Esophagus squamous epithelium (tissue), 5 donors: ENCODE results near the gene PFKL. TPM values are rescaled to one million over a fixed set of nuclear protein-coding genes. Genes with fewer than 3 reads are reported as not detected.

Experiments
- DNase-seq: peaks from one replicate; lab custom pipeline; 2025; lab: John Stamatoyannopoulos, UW
- H3K27ac ChIP-seq, 4 donors: fragments of 200-600 bp; sonication (generic); one replicate each; pipeline ENCODE4 v1.5.1; 2016 to 2019; ENCODE audit warnings: mild to moderate bottlenecking in 1 of 4
- H3K27me3 ChIP-seq, 4 donors: fragments of 200-600 bp; sonication (generic); 1 replicate in 3 of 4; 2 replicates in 1 of 4; pipeline versions ENCODE4 v1.5.1 to v1.6.0; 2017 to 2021; ENCODE audit warnings: antibody characterized with exemption in 1 of 4
- H3K36me3 ChIP-seq, 3 donors: fragments of 200-600 bp; sonication (generic); one replicate each; pipeline ENCODE4 v1.5.1; 2016 to 2019
- H3K4me1 ChIP-seq, 3 donors: fragments of 200-600 bp; sonication (generic); one replicate each; pipeline ENCODE4 v1.5.1; 2017 to 2019
- H3K4me3 ChIP-seq, 4 donors: fragments of 200-600 bp; sonication (generic); 1 replicate in 3 of 4; 2 replicates in 1 of 4; pipeline ENCODE4 v1.5.1; 2016 to 2019; ENCODE audit warnings: mild to moderate bottlenecking in 2 of 4, moderate library complexity in 1 of 4
- H3K9me3 ChIP-seq, 3 donors: fragments of 200-600 bp; sonication (generic); one replicate each; pipeline ENCODE4 v1.5.1; 2016 to 2019
- CTCF ChIP-seq, 6 experiments: fragments of 450-650 bp in 4 of 6; fragments of 200-600 bp in 2 of 6; sonication (generic) in 2 of 6; IDR thresholded peaks; one replicate each; pipeline ENCODE4 v1.5.1; 2016 to 2019; ENCODE audit warnings: antibody characterized with exemption in 6 of 6, mild to moderate bottlenecking in 4 of 6, moderate library complexity in 4 of 6
- POLR2A ChIP-seq, 4 donors: fragments of 450-650 bp; IDR thresholded peaks; one replicate each; pipeline ENCODE4 v1.6.1; 2017; ENCODE audit warnings: antibody characterized with exemption in 4 of 4, mild to moderate bottlenecking in 4 of 4, moderate library complexity in 3 of 4
- WGBS, 2 donors: methylation state at CpG; one replicate each; pipeline ENCODE4 v1.1.5; 2018; 5-methylcytosine and 5-hydroxymethylcytosine counted together
- intact Hi-C: fragments of 100-400 bp; cut with DNase I; formaldehyde crosslinking; loops from one replicate; pipeline ENCODE4 v1.15.0; 2022
- total RNA-seq, 4 donors: library from RNA; depleted of rRNA; stranded (reverse); fragments of >200 nt; gene quantifications; one replicate each; pipeline ENCODE4 v1.1.0, GENCODE V29; 2016
- donor health status: DM: yes; HTN: yes; CAD: no.

Gene PFKL
- total RNA-seq, 4 donors from 2014 or later: 81.3 to 135 (median 94.6) TPM

- H3K4me3 ChIP-seq: no peak overlapping the region
- no peaks in the 10 kb centered on the region for H3K4me1 ChIP-seq
- no peak overlapping the region for H3K27ac ChIP-seq
- intact Hi-C loops: no loop called here
- H3K9me3 ChIP-seq: no peaks in the 10 kb centered on the region
- WGBS, 2 donors: 87% methylated on average over 9 of the region's 38 CpGs; no CpG with 5 or more reads in 1 of the 2 donors
- no peaks in the 10 kb centered on the region for H3K27me3 ChIP-seq
- H3K36me3 ChIP-seq: peaks cover 25 to 100% (median 58%) of the 10 kb centered on the region in 3 donors
- TF ChIP-seq CTCF (IDR thresholded peaks at IDR 0.05) (no peak), POLR2A (IDR thresholded peaks at IDR 0.05) (no peak)
- DNase-seq: no peak
These were observed 22.9 kb downstream of the PFKL start for GRCh38 chr21:44322621-44323325.

- Histone ChIP-seq H3K27me3 (no peaks in the 10 kb centered on the region), H3K36me3 (peaks cover 25 to 94% (median 55%) of the 10 kb centered on the region in 3 donors), H3K4me3 (no peak overlapping the region), H3K27ac (no peak overlapping the region), H3K9me3 (no peaks in the 10 kb centered on the region), H3K4me1 (no peaks in the 10 kb centered on the region)
- intact Hi-C loops: no loop called here
- TF ChIP-seq POLR2A (IDR thresholded peaks at IDR 0.05) (no peak), CTCF (IDR thresholded peaks at IDR 0.05) (no peak)
- no peak for DNase-seq
- 60 to 100% methylated on average over 1 to 3 of the region's 20 CpGs for WGBS, 2 donors
These were observed 23.7 kb downstream of the PFKL start for GRCh38 chr21:44323591-44323990.

GRCh38 chr21:44324106-44324853 lies 24.4 kb downstream of the PFKL start:
- H3K9me3 ChIP-seq: no peaks in the 10 kb centered on the region
- TF ChIP-seq CTCF (IDR thresholded peaks at IDR 0.05): no peak
- no peak for TF ChIP-seq POLR2A (IDR thresholded peaks at IDR 0.05)
- WGBS, 2 donors: 92 to 96% methylated on average over 14 to 17 of the region's 37 CpGs
- H3K27me3 ChIP-seq: no peaks in the 10 kb centered on the region
- no peaks in the 10 kb centered on the region for H3K4me1 ChIP-seq
- H3K27ac ChIP-seq: no peak overlapping the region
- H3K4me3 ChIP-seq: no peak overlapping the region
- intact Hi-C loops: no loop called here
- H3K36me3 ChIP-seq: peaks cover 25 to 87% (median 51%) of the 10 kb centered on the region in 3 donors
- DNase-seq: no peak

- H3K4me3 ChIP-seq: no peak overlapping the region
- no peaks in the 10 kb centered on the region for H3K9me3 ChIP-seq
- no CpG with 5 or more reads among the region's 11 CpGs for WGBS, 2 donors
- no peak for TF ChIP-seq CTCF (IDR thresholded peaks at IDR 0.05)
- TF ChIP-seq POLR2A (IDR thresholded peaks at IDR 0.05): no peak
- H3K4me1 ChIP-seq: no peaks in the 10 kb centered on the region
- intact Hi-C loops: no loop called here
- DNase-seq: no peak
- no peak overlapping the region for H3K27ac ChIP-seq
- no peaks in the 10 kb centered on the region for H3K27me3 ChIP-seq
- peaks cover 25 to 82% (median 47%) of the 10 kb centered on the region in 3 donors for H3K36me3 ChIP-seq
These were observed 24.9 kb downstream of the PFKL start for GRCh38 chr21:44324854-44325107.
